Mesendoderm (in vitro differentiated cells): Measurements from ENCODE around the gene SH2D4B.

Source experiments
- DNase-seq: peaks from one replicate; pipeline ENCODE4 v3.0.0; 2013
- H2AK5ac ChIP-seq: 2 replicates; pipeline ENCODE4 v1.6.1; 2013; ENCODE audit warnings: low read length, inconsistent platforms
- H2BK120ac ChIP-seq: 2 replicates; pipeline ENCODE4 v1.6.1; 2013; ENCODE audit warnings: low read depth, mild to moderate bottlenecking, low read length, moderate library complexity, mixed read lengths
- H2BK15ac ChIP-seq: replicated peaks from 2 replicates; pipeline ENCODE4 v1.6.1; 2013; ENCODE audit warnings: low read depth, mild to moderate bottlenecking, moderate library complexity
- H2BK5ac ChIP-seq: 2 replicates; pipeline ENCODE4 v1.6.1; 2013; ENCODE audit warnings: low read length, inconsistent platforms
- H3K18ac ChIP-seq: 2 replicates; pipeline ENCODE4 v1.6.1; 2013; ENCODE audit warnings: mild to moderate bottlenecking, low read length, mixed read lengths
- H3K23ac ChIP-seq: one replicate; pipeline ENCODE4 v1.6.1; 2013; ENCODE audit warnings: low read length
- H3K27ac ChIP-seq: 2 replicates; pipeline ENCODE4 v1.5.1; 2013; ENCODE audit warnings: low read depth, mild to moderate bottlenecking, inconsistent platforms, low read length, moderate library complexity
- H3K27me3 ChIP-seq: 2 replicates; pipeline ENCODE4 v1.6.1; 2013; ENCODE audit warnings: low read length, control low read depth, mild to moderate bottlenecking, inconsistent platforms; ENCODE audit not compliant: insufficient read depth, poor library complexity
- H3K36me3 ChIP-seq: 2 replicates; pipeline ENCODE4 v1.6.1; 2013; ENCODE audit warnings: low read length, inconsistent platforms; ENCODE audit not compliant: control insufficient read depth, insufficient read depth
- H3K4ac ChIP-seq: one replicate; pipeline ENCODE4 v1.6.1; 2013; ENCODE audit warnings: low read depth, mild to moderate bottlenecking, low read length, moderate library complexity
- H3K4me1 ChIP-seq: 2 replicates; pipeline ENCODE4 v1.6.1; 2013; ENCODE audit warnings: low read depth, low read length, inconsistent platforms; ENCODE audit not compliant: control insufficient read depth
- H3K4me2 ChIP-seq: 2 replicates; pipeline ENCODE4 v1.6.1; 2013; ENCODE audit warnings: low read length
- H3K4me3 ChIP-seq: 2 replicates; pipeline ENCODE4 v1.5.1; 2013; ENCODE audit warnings: mild to moderate bottlenecking, low read length
- H3K56ac ChIP-seq: one replicate; pipeline ENCODE4 v1.6.1; 2013; ENCODE audit warnings: low read length
- H3K79me1 ChIP-seq: 2 replicates; pipeline ENCODE4 v1.6.1; 2013; ENCODE audit warnings: low read length, inconsistent platforms
- H3K79me2 ChIP-seq: 2 replicates; pipeline ENCODE4 v1.6.1; 2013; ENCODE audit warnings: mild to moderate bottlenecking, low read length; ENCODE audit not compliant: control insufficient read depth, insufficient read depth
- H3K9ac ChIP-seq: 2 replicates; pipeline ENCODE4 v1.6.1; 2013; ENCODE audit warnings: low read length, inconsistent platforms
- H4K5ac ChIP-seq: one replicate; pipeline ENCODE4 v1.6.1; 2013; ENCODE audit warnings: low read length
- H4K8ac ChIP-seq: one replicate; pipeline ENCODE4 v1.6.1; 2013; ENCODE audit warnings: low read depth, mild to moderate bottlenecking, control low read depth, low read length, moderate library complexity
- WGBS: extraction: QIAGEN DNeasy Blood & Tissue Kit; methylation state at CpG from one replicate; pipeline ENCODE4 v1.1.7; 2013; ENCODE audit warnings: low lambda C conversion rate, missing lambda C conversion rate; ENCODE audit not compliant: insufficient coverage; ENCODE audit errors: extremely low coverage; 5-methylcytosine and 5-hydroxymethylcytosine counted together

Gene SH2D4B

DNA sequence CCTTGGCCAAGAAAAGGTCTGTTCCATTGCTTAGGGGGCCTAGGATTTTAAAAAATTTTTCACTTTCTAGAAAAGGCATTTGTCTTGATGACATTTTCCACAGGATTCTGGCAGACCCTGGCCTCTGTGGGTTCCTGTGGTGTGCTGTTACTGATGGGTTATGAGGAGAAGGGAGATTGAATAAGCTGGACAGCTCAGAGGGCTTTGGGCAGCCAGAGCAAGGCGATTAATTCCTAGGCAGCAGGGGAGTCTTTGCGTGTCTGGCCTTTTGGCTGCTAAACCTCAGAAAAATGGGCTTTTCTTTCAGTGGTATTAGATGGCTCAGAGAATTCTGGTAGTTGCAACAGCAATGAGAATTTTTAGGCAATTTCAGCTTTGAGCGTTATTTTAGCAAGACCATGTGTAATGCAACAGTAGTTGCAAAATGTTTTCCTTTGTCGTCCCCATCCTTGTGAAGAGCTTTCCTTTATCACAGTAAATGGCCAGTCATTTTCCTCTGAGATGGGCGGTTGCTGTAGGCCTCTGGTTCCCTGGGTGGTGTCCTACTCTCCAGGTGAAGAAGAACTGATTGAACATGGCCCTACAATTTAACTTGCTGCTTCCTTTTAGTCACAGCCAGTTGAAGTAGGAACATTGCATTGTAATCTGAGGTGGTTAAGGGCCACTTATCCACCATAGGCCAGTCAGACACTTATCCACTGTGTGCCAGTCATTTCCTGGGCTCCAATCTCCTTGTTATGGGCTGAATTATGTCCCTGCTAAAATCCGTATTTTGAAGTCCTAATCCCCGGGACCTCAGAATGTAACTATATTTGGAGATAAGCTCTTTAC, 43.2 kb downstream of the SH2D4B start:
- Histone ChIP-seq H3K79me2 (no peaks in the 10 kb centered on the region), H2BK5ac (no peak overlapping the region), H2BK15ac (no peak overlapping the region), H2AK5ac (no peak overlapping the region), H3K4me2 (no peak overlapping the region), H3K4me3 (no peak overlapping the region), H3K36me3 (no peaks in the 10 kb centered on the region), H3K56ac (no peak overlapping the region), H3K27me3 (no peaks in the 10 kb centered on the region), H4K5ac (no peak overlapping the region), H3K79me1 (no peaks in the 10 kb centered on the region), H3K4me1 (no peaks in the 10 kb centered on the region), H3K18ac (no peak overlapping the region), H4K8ac (no peak overlapping the region), H3K27ac (no peak overlapping the region), H2BK120ac (no peak overlapping the region), H3K9ac (no peak overlapping the region), H3K23ac (no peak overlapping the region), H3K4ac (no peak overlapping the region)
- DNase-seq: no peak
- WGBS: no CpG with 5 or more reads among the region's 7 CpGs

GRCh38 chr10:80581469-80581835, 43.8 kb downstream of the SH2D4B start:
- Histone ChIP-seq H3K9ac (no peak overlapping the region), H2BK120ac (no peak overlapping the region), H3K4me2 (no peak overlapping the region), H3K27me3 (no peaks in the 10 kb centered on the region), H3K36me3 (no peaks in the 10 kb centered on the region), H4K5ac (no peak overlapping the region), H3K56ac (no peak overlapping the region), H3K4me3 (no peak overlapping the region), H3K18ac (no peak overlapping the region), H2BK15ac (no peak overlapping the region), H2AK5ac (no peak overlapping the region), H3K27ac (no peak overlapping the region), H3K23ac (no peak overlapping the region), H3K79me1 (no peaks in the 10 kb centered on the region), H4K8ac (no peak overlapping the region), H3K4ac (no peak overlapping the region), H2BK5ac (no peak overlapping the region), H3K79me2 (no peaks in the 10 kb centered on the region), H3K4me1 (no peaks in the 10 kb centered on the region)
- DNase-seq: no peak
- no CpG with 5 or more reads among the region's 5 CpGs for WGBS

DNA sequence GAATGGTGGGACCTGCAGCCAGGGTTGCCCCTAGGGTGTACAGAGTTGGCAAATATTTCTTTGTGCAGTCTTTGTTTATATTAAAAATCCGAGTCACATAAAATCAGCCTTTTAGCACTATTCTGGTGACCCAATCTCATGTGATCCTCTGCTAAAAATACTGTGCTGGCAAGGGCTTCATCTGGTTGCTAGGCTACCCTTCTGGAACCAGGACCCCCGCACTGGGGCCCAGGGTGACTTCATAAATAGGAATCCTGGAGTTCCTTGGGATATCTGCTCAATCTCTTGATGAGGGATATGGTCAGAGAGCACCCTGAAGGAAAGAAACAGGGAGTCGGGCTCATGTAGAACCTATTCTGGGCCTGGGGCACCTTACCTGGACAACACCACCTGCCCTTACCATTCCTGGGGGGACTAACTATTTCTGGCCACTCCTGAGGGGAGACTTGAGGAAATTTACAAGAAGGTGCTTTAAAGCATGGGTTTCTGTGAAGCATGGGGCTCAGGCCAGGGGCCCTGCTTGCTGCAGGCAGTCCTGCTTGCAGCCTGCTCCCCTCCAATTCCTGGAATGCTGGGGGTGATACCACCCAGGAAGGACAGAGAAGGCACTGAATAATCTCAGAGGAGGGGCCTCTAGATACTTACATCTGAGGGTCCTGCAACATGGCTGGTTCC, 44.7 kb downstream of the SH2D4B start:
- Histone ChIP-seq H2BK5ac (no peak overlapping the region), H3K56ac (no peak overlapping the region), H3K79me1 (no peaks in the 10 kb centered on the region), H4K5ac (no peak overlapping the region), H2BK120ac (no peak overlapping the region), H3K4me2 (no peak overlapping the region), H3K4ac (no peak overlapping the region), H3K4me3 (no peak overlapping the region), H3K27me3 (no peaks in the 10 kb centered on the region), H2AK5ac (no peak overlapping the region), H3K4me1 (no peaks in the 10 kb centered on the region), H3K18ac (no peak overlapping the region), H3K79me2 (no peaks in the 10 kb centered on the region), H3K36me3 (no peaks in the 10 kb centered on the region), H3K9ac (no peak overlapping the region), H3K23ac (no peak overlapping the region), H3K27ac (no peak overlapping the region), H2BK15ac (no peak overlapping the region), H4K8ac (no peak overlapping the region)
- WGBS: no CpG with 5 or more reads among the region's 3 CpGs
- no peak for DNase-seq

DNA sequence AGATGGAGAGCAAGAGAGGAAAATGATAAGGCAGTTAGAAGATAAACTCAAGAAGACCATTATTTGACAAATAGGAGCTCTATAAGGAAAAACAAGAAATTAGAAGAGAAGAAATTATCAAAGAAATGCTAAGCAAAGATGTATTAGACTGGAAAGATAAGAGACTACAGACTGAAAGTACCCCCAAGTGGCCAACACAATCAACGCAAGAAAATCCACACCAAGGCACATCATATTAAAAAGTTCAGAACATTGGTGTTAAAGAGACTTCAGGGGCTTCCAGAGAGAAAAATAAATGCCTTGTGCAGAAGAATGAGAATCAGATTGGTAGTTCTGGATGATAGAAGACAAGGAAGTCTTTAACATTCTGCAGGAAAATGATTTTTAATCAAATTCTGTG, 46.0 kb downstream of the SH2D4B start:
- no peak for DNase-seq
- Histone ChIP-seq H3K27me3 (no peaks in the 10 kb centered on the region), H3K4me1 (no peaks in the 10 kb centered on the region), H3K79me1 (no peaks in the 10 kb centered on the region), H2BK120ac (no peak overlapping the region), H3K4me3 (no peak overlapping the region), H3K56ac (no peak overlapping the region), H2AK5ac (no peak overlapping the region), H3K27ac (no peak overlapping the region), H3K79me2 (no peaks in the 10 kb centered on the region), H2BK15ac (no peak overlapping the region), H3K9ac (no peak overlapping the region), H2BK5ac (no peak overlapping the region), H4K5ac (no peak overlapping the region), H3K4ac (no peak overlapping the region), H3K4me2 (no peak overlapping the region), H3K36me3 (no peaks in the 10 kb centered on the region), H3K18ac (no peak overlapping the region), H4K8ac (no peak overlapping the region), H3K23ac (no peak overlapping the region)
- no CpG with 5 or more reads among the region's 1 CpG for WGBS

DNA sequence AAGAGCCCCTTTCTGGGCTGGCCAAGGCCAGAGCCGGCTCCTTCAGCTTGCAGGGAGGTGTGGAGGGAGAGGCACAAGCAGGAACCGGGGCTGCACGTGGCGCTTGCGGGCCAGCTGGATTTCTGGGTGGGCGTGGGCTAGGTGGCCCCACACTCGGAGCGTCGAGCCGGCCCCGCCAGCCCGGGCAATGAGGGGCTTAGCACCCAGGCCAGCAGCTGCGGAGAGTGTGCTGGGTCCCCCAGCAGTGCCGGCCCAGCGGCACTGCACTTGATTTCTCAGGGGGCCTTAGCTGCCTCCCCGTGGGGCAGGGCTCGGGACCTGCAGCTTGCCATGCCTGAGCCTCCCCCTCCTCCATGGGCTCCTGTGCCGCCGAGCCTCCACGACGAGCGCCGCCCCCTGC, 48.1 kb downstream of the SH2D4B start:
- WGBS: no CpG with 5 or more reads among the region's 23 CpGs
- Histone ChIP-seq H4K8ac (no peak overlapping the region), H2BK120ac (no peak overlapping the region), H3K4ac (no peak overlapping the region), H2BK5ac (no peak overlapping the region), H3K9ac (no peak overlapping the region), H3K18ac (no peak overlapping the region), H2AK5ac (no peak overlapping the region), H3K4me2 (no peak overlapping the region), H3K4me3 (no peak overlapping the region), H3K27me3 (no peaks in the 10 kb centered on the region), H3K36me3 (no peaks in the 10 kb centered on the region), H3K23ac (no peak overlapping the region), H3K79me1 (no peaks in the 10 kb centered on the region), H3K27ac (no peak overlapping the region), H3K79me2 (no peaks in the 10 kb centered on the region), H3K56ac (no peak overlapping the region), H2BK15ac (no peak overlapping the region), H3K4me1 (no peaks in the 10 kb centered on the region), H4K5ac (no peak overlapping the region)
- DNase-seq: no peak
